ENCODE results near the gene C1orf185. TPM values are rescaled to one million over a fixed set of nuclear protein-coding genes. Genes with fewer than 3 reads are reported as not detected.

Gene C1orf185
- total and polyA plus RNA-seq, 7 donors = not detected

DNA sequence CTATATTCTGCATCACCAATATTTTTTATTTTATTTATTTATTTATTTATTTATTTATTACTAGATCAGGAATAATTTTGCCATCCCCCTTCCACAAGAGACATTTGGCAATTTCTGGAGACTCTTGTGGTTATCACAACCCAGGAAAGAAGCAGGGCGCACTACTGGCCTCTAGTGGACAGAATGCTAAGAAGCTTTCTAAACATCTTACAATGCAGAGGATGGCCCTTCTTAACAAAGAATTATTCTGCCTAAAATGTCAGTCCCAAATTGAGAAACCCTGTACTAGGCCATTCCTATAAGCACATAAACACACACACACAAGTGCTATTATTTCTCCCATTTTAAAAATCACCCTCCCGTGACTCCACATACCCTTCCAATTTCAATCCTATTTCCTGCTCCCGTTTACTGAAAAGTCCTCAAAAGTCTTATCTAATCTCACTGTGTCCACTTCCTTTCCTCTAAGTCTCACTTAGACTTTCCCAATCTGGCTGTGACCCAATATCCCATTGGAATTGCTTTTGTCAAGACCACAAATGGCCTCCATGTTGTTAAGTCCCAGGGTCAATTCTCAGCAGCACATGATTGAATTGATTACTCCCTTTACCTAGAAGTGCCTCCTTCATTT is 90.3 kb downstream of the C1orf185 start:
- Histone ChIP-seq H3K9me3 (no peaks in the 10 kb centered on the region), H3K27ac (no peak overlapping the region), H3K4me3 (no peak overlapping the region), H3K27me3 (ENCODE audit: insufficient read depth in 3 of 3, low read length in 2 of 3) (no peaks in the 10 kb centered on the region), H3K4me1 (no peaks in the 10 kb centered on the region), H3K36me3 (ENCODE audit: insufficient read depth in 1 of 2, low read depth in 1 of 2) (no peaks in the 10 kb centered on the region)
- DNase-seq (peak; percentile 43 to 70), ATAC-seq (peak in 3 of 4 donors; percentile 57 to 80 (median 63))
- TF ChIP-seq, protein P1, sequence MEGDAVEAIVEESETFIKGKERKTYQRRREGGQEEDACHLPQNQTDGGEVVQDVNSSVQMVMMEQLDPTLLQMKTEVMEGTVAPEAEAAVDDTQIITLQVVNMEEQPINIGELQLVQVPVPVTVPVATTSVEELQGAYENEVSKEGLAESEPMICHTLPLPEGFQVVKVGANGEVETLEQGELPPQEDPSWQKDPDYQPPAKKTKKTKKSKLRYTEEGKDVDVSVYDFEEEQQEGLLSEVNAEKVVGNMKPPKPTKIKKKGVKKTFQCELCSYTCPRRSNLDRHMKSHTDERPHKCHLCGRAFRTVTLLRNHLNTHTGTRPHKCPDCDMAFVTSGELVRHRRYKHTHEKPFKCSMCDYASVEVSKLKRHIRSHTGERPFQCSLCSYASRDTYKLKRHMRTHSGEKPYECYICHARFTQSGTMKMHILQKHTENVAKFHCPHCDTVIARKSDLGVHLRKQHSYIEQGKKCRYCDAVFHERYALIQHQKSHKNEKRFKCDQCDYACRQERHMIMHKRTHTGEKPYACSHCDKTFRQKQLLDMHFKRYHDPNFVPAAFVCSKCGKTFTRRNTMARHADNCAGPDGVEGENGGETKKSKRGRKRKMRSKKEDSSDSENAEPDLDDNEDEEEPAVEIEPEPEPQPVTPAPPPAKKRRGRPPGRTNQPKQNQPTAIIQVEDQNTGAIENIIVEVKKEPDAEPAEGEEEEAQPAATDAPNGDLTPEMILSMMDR (IDR thresholded peaks at IDR 0.05) = peak; percentile 80
- intact Hi-C loops (cut with DNase I) = loop anchor here in 1 of 2 donors (2.0 kb wide), 1 partner anchor 104 kb away; no protein-coding TSS in a partner anchor
- 46 to 51% (median 50%) methylated on average over 3 of the region's 3 CpGs for WGBS, 3 donors

DNA sequence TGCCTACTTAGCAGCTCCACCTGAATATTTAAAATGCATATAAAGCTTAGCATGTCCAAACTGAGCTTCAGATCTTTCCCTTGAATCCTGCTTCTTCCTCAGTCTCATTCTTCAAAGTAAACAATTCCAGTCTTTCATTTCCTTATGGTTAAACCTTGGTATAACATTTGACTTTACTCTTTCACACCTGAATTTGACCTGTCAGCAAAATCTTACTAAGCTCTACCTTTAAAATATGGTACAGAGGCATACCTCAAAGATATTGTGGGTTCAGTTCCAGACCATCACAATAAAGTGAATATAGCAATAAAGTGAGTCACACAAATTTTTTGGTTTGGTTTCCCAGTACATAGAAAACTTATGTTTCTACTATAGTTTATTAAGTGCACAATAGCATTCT is 91.5 kb downstream of the C1orf185 start:
- Histone ChIP-seq H3K27ac (no peak overlapping the region), H3K27me3 (ENCODE audit: insufficient read depth in 3 of 3, low read length in 2 of 3) (no peaks in the 10 kb centered on the region), H3K4me3 (no peak overlapping the region), H3K9me3 (no peaks in the 10 kb centered on the region), H3K36me3 (ENCODE audit: insufficient read depth in 1 of 2, low read depth in 1 of 2) (no peaks in the 10 kb centered on the region), H3K4me1 (no peaks in the 10 kb centered on the region)
- TF ChIP-seq, protein P1 (IDR thresholded peaks at IDR 0.05) = no peak
- no peak for DNase-seq
- no peak for ATAC-seq
- intact Hi-C loops (cut with DNase I) = loop anchor here in 1 of 2 donors (2.0 kb wide), 1 partner anchor 103 kb away; no protein-coding TSS in a partner anchor

Other genes starting within 250 kb of the C1orf185 start
- 100 to 1,000 TPM in 3 of 4 donors, 10 to 100 TPM in 1; 84.0 to 120 (median 109) TPM for gene FAF1, start 142.0 kb upstream of the C1orf185 start, total RNA-seq
- gene FAF1, start 142.0 kb upstream of the C1orf185 start, polyA plus RNA-seq = 100 to 1,000 TPM in 1 of 3 donors, 10 to 100 TPM in 2; 67.8 to 128 (median 71.8) TPM
- gene CDKN2C, start 132.0 kb upstream of the C1orf185 start, total RNA-seq = 1 to 10 TPM; 3.5 to 7.4 (median 6.5) TPM
- gene CDKN2C, start 132.0 kb upstream of the C1orf185 start, polyA plus RNA-seq = 10 to 100 TPM in 1 of 3 donors, 1 to 10 TPM in 2; 4.6 to 12.7 (median 7.8) TPM
- 100 to 1,000 TPM; 102 to 113 (median 107) TPM for gene RNF11, start 134.0 kb downstream of the C1orf185 start, total RNA-seq
- gene RNF11, start 134.0 kb downstream of the C1orf185 start, polyA plus RNA-seq = 100 to 1,000 TPM in 1 of 3 donors, 10 to 100 TPM in 2; 64.3 to 137 (median 71.2) TPM
- 10 to 100 TPM in 1 of 4 donors, 1 to 10 TPM in 3; 6.0 to 12.4 (median 6.9) TPM for gene TTC39A, start 228.3 kb downstream of the C1orf185 start, total RNA-seq
- gene TTC39A, start 228.3 kb downstream of the C1orf185 start, polyA plus RNA-seq = 1 to 10 TPM in 1 of 3 donors, under 1 TPM in 2; 0.48 to 3.2 (median 0.78) TPM

Measured in psoas muscle (tissue), 8 donors.